RWPE1 (cell line): ENCODE data around the gene CACNA2D3.

Experiments
- CTCF ChIA-PET: fragments of 350-600 bp; sonication (Branson Sonifier 250); formaldehyde crosslinking; extraction: SDS; loops from one replicate; lab custom pipeline; 2021; lab: Yijun Ruan, JAX
- POLR2A ChIA-PET: fragments of 400-600 bp; formaldehyde crosslinking; extraction: SDS; loops from one replicate; lab custom pipeline; 2020; ENCODE audit warnings: antibody characterized with exemption; ENCODE audit not compliant: low non-redundant PET; lab: Yijun Ruan, JAX
- DNase-seq: peaks from one replicate; pipeline ENCODE4 v3.0.0; 2012; ENCODE audit warnings: low spot score
- H3K27ac ChIP-seq: fragments of 450-650 bp; 2 replicates; pipeline ENCODE4 v1.5.1; 2017
- TF ChIP-seq, protein P1 (sequence below): fragments of 450-650 bp; conservative IDR thresholded peaks from 2 replicates; pipeline ENCODE4 v1.5.1; 2017; ENCODE audit warnings: low read depth, mild to moderate bottlenecking

The CACNA2D3 gene

DNA sequence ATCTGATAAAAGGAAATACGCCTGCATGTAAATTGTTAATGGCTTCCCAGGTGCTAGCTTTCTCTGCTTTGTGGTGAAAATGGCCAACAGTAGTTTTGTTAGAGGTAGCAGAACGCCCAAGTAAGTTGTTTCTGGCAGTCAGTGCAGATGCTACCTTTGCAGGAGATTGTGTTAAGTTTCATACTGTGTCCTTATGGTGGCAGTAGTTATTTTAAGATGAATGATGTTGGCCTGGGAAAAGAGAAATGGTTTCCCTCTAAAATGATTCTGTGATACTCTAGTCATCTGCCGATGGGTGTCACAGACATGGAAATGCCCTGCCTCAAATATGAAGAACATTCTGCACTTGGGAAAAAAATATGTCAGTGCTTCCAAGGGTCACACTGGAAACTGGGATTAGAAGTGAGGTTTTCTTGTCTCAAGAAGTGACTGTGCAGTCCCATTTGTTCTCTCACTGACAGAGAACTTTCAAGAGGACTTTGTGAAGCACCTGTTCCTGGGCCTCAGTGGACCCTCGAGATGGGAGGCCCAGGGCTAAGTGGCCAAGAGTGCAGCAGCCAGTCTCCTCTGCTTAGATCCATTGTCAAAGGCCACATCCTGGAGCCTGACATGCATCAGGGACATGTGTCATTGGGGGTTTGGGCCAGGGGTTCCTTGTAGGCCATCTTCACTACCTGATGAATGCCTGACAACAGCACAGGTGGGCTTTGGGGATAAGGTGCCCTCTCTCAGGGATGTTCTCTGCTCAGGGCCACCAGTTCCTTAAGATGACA lies 393.3 kb downstream of the CACNA2D3 start:
- TF ChIP-seq, protein P1, sequence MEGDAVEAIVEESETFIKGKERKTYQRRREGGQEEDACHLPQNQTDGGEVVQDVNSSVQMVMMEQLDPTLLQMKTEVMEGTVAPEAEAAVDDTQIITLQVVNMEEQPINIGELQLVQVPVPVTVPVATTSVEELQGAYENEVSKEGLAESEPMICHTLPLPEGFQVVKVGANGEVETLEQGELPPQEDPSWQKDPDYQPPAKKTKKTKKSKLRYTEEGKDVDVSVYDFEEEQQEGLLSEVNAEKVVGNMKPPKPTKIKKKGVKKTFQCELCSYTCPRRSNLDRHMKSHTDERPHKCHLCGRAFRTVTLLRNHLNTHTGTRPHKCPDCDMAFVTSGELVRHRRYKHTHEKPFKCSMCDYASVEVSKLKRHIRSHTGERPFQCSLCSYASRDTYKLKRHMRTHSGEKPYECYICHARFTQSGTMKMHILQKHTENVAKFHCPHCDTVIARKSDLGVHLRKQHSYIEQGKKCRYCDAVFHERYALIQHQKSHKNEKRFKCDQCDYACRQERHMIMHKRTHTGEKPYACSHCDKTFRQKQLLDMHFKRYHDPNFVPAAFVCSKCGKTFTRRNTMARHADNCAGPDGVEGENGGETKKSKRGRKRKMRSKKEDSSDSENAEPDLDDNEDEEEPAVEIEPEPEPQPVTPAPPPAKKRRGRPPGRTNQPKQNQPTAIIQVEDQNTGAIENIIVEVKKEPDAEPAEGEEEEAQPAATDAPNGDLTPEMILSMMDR = no peak
- POLR2A ChIA-PET = no interaction called here
- CTCF ChIA-PET = no interaction called here
- H3K27ac ChIP-seq = no peak overlapping the region
- no peak for DNase-seq

DNA sequence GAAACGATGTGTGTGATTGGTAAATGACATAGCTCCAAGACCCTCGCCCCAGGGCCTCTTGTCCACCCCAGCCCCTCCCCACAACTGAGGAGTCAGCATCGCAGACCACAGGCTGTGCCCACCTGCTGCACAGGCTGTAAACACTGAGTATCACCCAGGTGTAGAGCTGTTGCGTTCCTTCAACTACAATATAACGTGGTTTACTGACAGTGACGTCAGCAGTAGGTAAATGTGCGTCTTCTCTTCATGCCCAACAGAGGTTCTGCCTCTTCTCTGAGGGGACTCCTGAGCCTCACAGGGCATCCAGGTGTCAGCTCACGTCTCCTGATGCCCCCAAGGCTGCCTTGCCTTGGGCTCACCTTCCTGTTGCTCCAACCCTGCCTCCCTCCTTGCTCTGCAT lies 395.1 kb downstream of the CACNA2D3 start:
- H3K27ac ChIP-seq = no peak overlapping the region
- ChIA-PET POLR2A (no interaction called here), CTCF (interaction anchor here (0.7 kb wide), 1 partner anchor 377 kb away, joined by 3 read pairs; no protein-coding TSS in a partner anchor)
- TF ChIP-seq, protein P1 = no peak
- DNase-seq = no peak

DNA sequence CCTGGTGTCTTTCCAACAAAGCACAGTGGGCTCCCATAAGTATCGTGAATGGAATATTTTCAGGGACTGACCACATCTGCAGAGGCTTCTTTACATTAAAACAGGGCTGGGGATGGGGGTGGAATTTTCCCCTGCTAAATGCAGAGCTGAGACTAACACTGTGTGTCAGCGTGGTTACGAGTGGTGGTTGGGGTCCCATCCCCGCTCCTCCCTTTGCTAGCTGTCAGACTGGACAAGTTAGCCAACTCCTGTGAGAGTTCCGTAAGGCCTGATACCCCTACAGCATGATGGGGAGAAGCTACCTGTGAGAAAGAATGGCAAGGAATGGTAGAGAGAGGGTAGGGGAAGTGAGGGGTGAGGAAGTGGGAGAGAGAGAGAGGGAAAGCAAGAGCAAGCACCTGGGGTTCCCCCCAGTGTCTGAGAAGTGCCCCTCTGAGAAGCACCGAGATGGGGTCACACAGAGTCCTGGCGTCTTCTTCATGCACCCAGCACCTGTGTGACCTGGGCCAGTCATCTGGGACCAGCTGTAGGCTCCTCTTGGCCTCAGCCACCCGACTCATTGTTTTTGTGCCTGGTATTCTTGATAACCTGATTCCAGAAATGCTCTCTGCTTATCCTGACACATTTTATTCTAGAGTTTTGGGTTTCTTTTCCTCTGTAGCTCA lies 395.8 kb downstream of the CACNA2D3 start:
- TF ChIP-seq, protein P1 = no peak
- H3K27ac ChIP-seq = no peak overlapping the region
- DNase-seq = no peak
- ChIA-PET CTCF (interaction anchor here (0.7 kb wide), 1 partner anchor 376 kb away, joined by 3 read pairs; no protein-coding TSS in a partner anchor), POLR2A (no interaction called here)

DNA sequence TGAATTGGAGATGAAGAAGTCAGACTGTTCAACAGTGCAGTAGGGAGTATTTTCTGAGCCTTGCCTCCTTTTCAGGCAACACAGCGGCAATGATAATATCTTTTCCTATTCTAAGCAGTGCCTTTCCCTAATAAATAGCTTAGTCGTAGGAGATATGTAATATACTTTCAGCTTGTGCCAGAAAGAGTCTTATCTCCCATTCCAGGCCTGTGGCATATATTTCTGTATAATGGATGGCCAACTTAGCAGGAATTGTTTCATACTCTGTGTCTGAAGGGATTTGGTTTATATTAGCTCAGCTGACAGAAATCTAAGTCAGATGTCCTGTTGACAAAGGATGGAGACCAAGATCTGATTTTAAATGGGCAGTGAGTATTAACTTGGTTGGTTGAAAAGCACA lies 397.1 kb downstream of the CACNA2D3 start:
- no peak for DNase-seq
- TF ChIP-seq, protein P1 = no peak
- ChIA-PET CTCF (interaction anchor here (0.5 kb wide), 2 partner anchors 79 to 144 kb away, joined by 3 to 6 read pairs; no protein-coding TSS in a partner anchor), POLR2A (no interaction called here)
- H3K27ac ChIP-seq = no peak overlapping the region

DNA sequence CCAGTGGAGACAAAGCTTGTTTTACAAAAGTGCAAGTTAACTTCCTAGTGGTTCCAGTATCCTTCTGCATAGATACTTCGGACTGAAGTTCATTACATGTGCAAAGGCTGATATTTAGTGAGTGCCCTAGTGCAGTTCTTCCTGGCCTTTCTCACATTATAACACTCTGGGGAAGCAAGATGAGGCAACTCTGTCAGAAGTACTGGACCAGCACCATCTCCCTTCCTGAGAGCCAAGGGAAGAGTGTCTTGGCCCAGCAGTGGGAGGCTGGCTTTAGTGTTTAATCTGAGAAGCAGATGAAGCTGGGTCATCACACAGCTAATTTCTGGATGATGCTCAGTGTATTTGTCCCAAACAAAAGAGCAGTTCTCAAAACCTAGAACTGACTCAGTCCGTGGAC lies 397.7 kb downstream of the CACNA2D3 start:
- TF ChIP-seq, protein P1 = no peak
- ChIA-PET CTCF (no interaction called here), POLR2A (no interaction called here)
- no peak overlapping the region for H3K27ac ChIP-seq
- no peak for DNase-seq

DNA sequence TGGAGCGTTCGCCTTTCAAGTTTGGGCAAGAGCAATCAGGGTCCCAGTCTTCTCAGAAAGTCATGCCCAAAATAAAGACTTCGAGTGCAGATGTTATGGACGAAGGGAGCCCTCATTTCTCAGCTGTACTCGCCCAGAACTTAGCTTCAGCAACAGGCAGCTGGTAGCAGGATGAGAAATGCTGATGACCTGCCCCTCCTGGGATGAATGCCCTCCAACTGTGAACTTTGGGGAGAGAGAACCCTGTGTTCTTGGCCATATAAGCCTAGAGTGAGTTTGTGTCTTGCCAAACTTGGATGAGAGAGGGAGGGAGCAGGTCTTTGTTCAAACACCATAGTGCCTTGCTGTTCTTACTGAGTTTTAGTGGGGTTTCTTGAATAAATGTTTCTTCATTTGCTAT lies 405.2 kb downstream of the CACNA2D3 start:
- POLR2A ChIA-PET = no interaction called here
- DNase-seq = no peak
- CTCF ChIA-PET = no interaction called here
- H3K27ac ChIP-seq = no peak overlapping the region
- TF ChIP-seq, protein P1 = no peak
